GM19043 (cell line): ENCODE data around the gene TBC1D14.
"Not testable (repeated sequence)": the region's sequence is repeated elsewhere in the genome, so short reads cannot be mapped to it uniquely, and the experiment has no call there.

Source experiments
- ATAC-seq: cut with Tn5 transposase; IDR thresholded peaks from one replicate; pipeline ENCODE4 v1.9.1; 2021; ENCODE audit warnings: low read depth; ENCODE audit not compliant: unreplicated experiment

TBC1D14 gene

GRCh38 chr4:6967846-6968340 is 58.3 kb downstream of the TBC1D14 start:
- no peak for ATAC-seq

DNA sequence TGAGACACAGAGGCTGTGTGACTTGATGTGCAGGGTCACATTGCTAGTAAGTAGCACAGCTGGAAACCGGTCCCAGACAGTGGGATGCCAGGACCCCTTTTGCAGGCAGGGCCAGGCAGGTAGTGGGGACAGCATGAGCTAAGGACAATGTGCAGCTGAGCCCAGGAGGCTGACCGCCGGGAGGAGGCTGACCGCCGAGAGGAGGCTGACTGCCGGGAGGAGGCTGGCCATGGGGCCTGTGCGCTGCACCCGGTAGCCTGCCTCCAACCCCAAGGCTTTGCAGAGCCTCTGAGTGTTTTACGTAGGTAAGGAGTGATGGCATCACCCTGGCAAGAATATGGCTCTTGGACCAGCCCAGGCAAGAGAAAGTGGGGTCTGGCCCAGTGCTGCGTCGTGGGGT is 58.9 kb downstream of the TBC1D14 start:
- ATAC-seq, result no peak

- ATAC-seq, result peak; percentile 84
These were observed 60.5 kb downstream of the TBC1D14 start for GRCh38 chr4:6969826-6970800.

- no peak for ATAC-seq
These were observed 62.1 kb downstream of the TBC1D14 start for GRCh38 chr4:6971536-6972374.

- ATAC-seq, result no peak
These were observed 62.7 kb downstream of the TBC1D14 start for GRCh38 chr4:6972375-6972650.

DNA sequence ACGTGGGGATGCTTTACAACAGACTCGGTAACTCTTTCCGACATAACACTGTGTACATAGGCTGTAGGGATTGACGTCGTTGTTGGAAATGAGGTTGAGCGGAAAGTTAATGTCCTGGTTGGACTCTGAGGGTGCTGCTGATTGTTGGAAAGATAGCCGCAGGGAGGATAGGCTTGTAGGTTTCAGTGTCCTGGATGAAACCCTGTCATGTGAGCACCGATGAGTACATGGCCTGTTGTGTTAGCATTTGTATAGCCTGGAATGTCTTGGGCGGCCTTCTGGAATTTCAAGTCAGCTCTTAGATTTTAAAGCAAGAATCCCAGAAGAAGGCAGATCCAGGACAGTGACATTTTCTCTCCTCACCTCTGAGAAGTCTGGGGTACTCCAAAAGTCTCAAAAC is 63.3 kb downstream of the TBC1D14 start:
- no peak for ATAC-seq

DNA sequence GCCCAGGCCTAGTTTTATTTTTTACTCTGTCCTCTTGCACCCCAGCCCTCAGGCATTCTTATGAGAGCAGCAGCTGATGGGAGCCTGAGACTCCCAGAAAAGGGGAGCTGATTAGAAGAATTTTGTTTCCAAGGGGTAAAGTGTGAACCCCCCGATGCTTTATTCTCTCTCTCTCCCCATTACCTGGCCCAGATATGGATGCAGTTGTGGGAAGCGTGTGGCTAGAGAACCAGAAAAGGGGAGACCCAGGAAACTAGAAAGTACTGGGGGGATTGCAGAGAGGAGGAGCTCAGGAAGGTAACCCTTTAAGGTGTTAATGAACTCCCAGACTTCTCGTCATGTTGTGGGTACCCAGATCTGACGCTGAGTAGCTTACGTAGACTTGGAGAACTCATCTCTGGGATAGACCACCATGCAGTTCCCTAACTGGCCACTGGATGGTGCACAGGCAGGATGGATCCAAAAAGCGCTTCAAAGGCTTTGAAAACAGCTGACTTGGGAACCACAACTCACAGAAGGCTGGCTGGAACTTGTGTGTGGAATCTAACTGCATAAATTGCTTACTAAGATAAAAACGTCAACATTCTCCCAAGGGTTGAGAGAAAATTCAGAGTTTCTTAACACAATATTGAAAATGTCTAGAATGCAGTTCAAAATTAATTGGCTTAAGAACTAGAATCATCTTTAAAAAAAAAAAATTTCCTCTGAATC is 64.7 kb downstream of the TBC1D14 start:
- ATAC-seq, result peak; percentile 57

DNA sequence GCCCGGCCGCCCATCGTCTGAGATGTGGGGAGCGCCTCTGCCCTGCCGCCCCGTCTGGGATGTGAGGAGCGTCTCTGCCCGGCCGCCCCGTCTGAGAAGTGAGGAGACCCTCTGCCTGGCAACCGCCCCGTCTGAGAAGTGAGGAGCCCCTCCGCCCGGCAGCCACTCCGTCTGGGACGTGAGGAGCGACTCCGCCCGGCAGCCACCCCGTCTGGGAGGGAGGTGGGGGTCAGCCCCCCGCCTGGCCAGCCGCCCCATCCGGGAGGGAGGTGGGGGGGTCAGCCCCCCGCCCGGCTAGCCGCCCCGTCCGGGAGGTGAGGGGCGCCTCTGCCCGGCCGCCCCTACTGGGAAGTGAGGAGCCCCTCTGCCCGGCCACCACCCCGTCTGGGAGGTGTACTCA is 68.2 kb downstream of the TBC1D14 start:
- ATAC-seq, result not testable (repeated sequence)

DNA sequence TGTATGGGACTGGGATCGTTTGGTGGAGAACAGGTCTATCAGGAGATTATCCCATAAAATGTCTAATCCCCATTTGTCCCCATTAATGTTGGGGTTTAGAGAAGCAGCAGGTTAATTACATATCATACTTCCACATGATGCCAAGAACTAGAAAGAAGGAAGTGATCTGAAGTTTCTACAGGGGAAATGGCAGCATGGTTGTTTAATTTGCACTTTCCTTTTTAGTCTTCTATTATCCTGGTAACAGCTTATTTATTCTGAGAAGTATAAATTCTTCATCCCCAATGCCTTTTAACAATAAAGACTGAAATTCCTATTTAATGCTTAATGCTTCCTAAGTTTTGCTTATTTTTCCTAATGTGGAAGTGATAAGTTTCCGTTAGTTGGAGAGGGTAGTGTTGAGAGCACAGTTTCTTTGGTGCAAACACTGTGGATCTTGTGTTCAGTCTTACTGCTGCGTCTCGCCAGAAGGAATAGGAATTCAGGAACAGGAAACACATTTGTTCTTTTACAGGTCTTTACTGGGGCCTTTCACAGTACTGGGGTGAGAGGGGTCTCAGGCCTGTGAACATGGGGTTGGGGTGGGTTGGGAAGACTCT is 74.0 kb downstream of the TBC1D14 start:
- no peak for ATAC-seq

- no peak for ATAC-seq
These were observed 75.2 kb downstream of the TBC1D14 start for GRCh38 chr4:6984612-6985425.

- ATAC-seq, result peak; percentile 15
These were observed 76.6 kb downstream of the TBC1D14 start for GRCh38 chr4:6986072-6986780.

- ATAC-seq, result peak; percentile 66
These were observed 77.4 kb downstream of the TBC1D14 start for GRCh38 chr4:6986781-6987587.

- no peak for ATAC-seq
These were observed 77.9 kb downstream of the TBC1D14 start for GRCh38 chr4:6987588-6987961.

DNA sequence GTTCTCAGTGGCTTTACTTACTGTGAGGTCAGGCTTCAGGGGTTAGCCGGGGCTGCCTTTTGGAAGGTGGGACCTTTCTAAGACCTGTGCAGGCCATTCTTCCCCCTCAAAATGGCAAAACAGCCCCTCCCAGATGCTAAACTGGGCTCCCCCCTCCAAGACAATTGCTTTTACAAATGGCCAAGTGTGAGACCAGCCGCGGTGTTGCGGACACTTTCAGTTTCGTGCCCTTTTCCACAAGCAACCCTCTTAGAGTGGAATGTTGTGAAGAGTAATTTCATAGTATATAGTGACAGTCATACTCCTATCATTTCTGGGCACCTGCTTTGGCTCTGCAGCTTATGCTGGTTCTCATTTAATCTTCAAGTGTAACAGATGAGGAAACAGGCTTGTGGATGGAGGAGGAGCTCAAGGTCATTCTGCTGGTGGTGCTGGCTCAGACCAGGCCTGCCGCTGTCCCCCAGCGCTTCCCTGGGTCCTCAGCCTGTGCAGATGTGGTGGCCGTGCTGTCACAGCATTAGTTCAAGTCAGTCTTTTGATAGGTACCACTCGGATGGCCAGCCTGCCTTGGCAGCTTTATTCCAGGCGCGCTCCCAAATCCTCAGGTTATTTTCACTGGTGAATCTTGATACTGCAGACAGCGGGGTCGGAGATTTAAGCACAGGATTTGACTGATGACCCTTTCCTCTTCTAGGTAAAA is 78.5 kb downstream of the TBC1D14 start:
- no peak for ATAC-seq

GRCh38 chr4:6989331-6989923 is 79.8 kb downstream of the TBC1D14 start:
- ATAC-seq, result no peak

DNA sequence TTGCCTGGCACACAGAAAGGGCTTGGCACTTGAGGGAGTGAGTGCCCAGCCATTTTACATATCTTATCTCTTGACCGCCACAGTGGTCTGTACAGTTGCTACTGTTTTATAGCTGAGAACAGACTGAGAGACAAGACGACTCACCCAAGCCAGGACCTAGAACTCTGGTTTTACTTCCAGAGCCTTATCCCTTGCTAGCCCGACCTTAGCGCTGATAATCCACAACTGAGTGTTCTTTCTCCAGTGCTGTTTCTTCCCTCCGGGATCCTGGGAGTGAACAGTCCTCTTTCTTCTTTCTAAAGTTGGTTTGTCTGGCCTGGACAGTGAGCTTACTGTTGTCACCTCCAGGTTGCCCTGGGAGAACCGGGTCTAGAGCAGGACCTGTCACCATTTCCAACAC is 81.0 kb downstream of the TBC1D14 start:
- no peak for ATAC-seq

DNA sequence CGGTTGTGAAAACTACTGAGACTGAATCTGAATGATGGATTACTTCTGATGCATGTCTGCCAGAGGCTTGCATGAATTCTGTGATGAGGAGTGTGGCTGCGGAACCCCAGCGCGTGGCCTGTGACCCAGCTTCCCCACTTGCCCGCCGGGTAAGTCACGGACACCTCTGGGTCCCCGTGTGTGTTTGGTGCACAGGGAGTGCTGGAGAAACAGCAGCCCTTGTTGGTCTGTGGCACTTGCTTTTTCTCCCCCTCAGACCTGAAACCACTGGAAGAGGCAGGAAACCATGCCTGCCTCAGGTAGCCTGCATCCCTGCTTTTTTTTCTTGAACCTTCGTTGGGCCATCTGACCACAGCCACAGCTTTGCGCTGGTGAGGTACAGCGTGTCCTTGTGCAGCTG is 81.6 kb downstream of the TBC1D14 start:
- no peak for ATAC-seq
